Glomerular endothelial cell (primary cell): Measurements from ENCODE around the gene GIGYF2. TPM values are rescaled to one million over a fixed set of nuclear protein-coding genes. Genes with fewer than 3 reads are reported as not detected.

Experiments
- DNase-seq: peaks from one replicate; pipeline ENCODE4 v3.0.0-alpha.2; 2011; ENCODE audit warnings: low read depth, low spot score; ENCODE audit errors: extremely low read depth
- total RNA-seq: library from RNA; depleted of rRNA; stranded (reverse); fragments of >200 nt; gene quantifications from 2 replicates; pipeline ENCODE4 v1.2.3, GENCODE V29; 2015

The GIGYF2 gene
- total RNA-seq, 1 donor from 2014 or later: 52.5 TPM

GRCh38 chr2:232750135-232750671 is 53.1 kb downstream of the GIGYF2 start:
- no peak for DNase-seq

- no peak for DNase-seq
These were observed 60.8 kb downstream of the GIGYF2 start for GRCh38 chr2:232757905-232758304.

GRCh38 chr2:232761301-232761907 is 64.3 kb downstream of the GIGYF2 start:
- DNase-seq: no peak

- DNase-seq: no peak
These were observed 70.7 kb downstream of the GIGYF2 start for GRCh38 chr2:232767866-232768265.

- DNase-seq: no peak
These were observed 73.1 kb downstream of the GIGYF2 start for GRCh38 chr2:232770207-232770606.

GRCh38 chr2:232771870-232772269 is 74.7 kb downstream of the GIGYF2 start:
- no peak for DNase-seq

- DNase-seq: no peak
These were observed 75.4 kb downstream of the GIGYF2 start for GRCh38 chr2:232772531-232772930.

- no peak for DNase-seq
These were observed 76.7 kb downstream of the GIGYF2 start for GRCh38 chr2:232773815-232774214.

GRCh38 chr2:232776435-232776834 is 79.3 kb downstream of the GIGYF2 start, which contains the start of gene KCNJ13:
Gene KCNJ13 (minus strand): TSS chr2:232776565. CDS start chr2:232771362, 5,203 bp downstream.
- DNase-seq: no peak

GRCh38 chr2:232777276-232777675 is 80.1 kb downstream of the GIGYF2 start:
- DNase-seq: no peak

GRCh38 chr2:232779465-232779864 is 82.3 kb downstream of the GIGYF2 start:
- DNase-seq: no peak

GRCh38 chr2:232779934-232780333 is 82.8 kb downstream of the GIGYF2 start:
- no peak for DNase-seq

- DNase-seq: no peak
These were observed 84.6 kb downstream of the GIGYF2 start for GRCh38 chr2:232781765-232782164.

GRCh38 chr2:232783278-232783677 is 86.1 kb downstream of the GIGYF2 start:
- DNase-seq: no peak

- no peak for DNase-seq
These were observed 90.7 kb downstream of the GIGYF2 start for GRCh38 chr2:232787806-232788205.

- DNase-seq: no peak
These were observed 92.0 kb downstream of the GIGYF2 start for GRCh38 chr2:232789082-232789481.

- DNase-seq: no peak
These were observed 94.4 kb downstream of the GIGYF2 start for GRCh38 chr2:232791518-232791917.

GRCh38 chr2:232793271-232793670 is 96.1 kb downstream of the GIGYF2 start:
- DNase-seq: no peak

- DNase-seq: no peak
These were observed 97.8 kb downstream of the GIGYF2 start for GRCh38 chr2:232794981-232795380.

- no peak for DNase-seq
These were observed 98.8 kb downstream of the GIGYF2 start for GRCh38 chr2:232795920-232796319.

GRCh38 chr2:232798187-232798586 is 101.1 kb downstream of the GIGYF2 start:
- DNase-seq: no peak

GRCh38 chr2:232800166-232800565 is 103.0 kb downstream of the GIGYF2 start:
- DNase-seq: no peak

- DNase-seq: no peak
These were observed 105.0 kb downstream of the GIGYF2 start for GRCh38 chr2:232802091-232802490.
